GM18508 (cell line): ENCODE data around the gene PROM1.

Experiments
- ATAC-seq: cut with Tn5 transposase; IDR thresholded peaks from one replicate; pipeline ENCODE4 v1.9.1; 2021; ENCODE audit warnings: moderate number of reproducible peaks; ENCODE audit not compliant: insufficient read depth, unreplicated experiment

PROM1 gene, protein sequence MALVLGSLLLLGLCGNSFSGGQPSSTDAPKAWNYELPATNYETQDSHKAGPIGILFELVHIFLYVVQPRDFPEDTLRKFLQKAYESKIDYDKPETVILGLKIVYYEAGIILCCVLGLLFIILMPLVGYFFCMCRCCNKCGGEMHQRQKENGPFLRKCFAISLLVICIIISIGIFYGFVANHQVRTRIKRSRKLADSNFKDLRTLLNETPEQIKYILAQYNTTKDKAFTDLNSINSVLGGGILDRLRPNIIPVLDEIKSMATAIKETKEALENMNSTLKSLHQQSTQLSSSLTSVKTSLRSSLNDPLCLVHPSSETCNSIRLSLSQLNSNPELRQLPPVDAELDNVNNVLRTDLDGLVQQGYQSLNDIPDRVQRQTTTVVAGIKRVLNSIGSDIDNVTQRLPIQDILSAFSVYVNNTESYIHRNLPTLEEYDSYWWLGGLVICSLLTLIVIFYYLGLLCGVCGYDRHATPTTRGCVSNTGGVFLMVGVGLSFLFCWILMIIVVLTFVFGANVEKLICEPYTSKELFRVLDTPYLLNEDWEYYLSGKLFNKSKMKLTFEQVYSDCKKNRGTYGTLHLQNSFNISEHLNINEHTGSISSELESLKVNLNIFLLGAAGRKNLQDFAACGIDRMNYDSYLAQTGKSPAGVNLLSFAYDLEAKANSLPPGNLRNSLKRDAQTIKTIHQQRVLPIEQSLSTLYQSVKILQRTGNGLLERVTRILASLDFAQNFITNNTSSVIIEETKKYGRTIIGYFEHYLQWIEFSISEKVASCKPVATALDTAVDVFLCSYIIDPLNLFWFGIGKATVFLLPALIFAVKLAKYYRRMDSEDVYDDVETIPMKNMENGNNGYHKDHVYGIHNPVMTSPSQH

DNA sequence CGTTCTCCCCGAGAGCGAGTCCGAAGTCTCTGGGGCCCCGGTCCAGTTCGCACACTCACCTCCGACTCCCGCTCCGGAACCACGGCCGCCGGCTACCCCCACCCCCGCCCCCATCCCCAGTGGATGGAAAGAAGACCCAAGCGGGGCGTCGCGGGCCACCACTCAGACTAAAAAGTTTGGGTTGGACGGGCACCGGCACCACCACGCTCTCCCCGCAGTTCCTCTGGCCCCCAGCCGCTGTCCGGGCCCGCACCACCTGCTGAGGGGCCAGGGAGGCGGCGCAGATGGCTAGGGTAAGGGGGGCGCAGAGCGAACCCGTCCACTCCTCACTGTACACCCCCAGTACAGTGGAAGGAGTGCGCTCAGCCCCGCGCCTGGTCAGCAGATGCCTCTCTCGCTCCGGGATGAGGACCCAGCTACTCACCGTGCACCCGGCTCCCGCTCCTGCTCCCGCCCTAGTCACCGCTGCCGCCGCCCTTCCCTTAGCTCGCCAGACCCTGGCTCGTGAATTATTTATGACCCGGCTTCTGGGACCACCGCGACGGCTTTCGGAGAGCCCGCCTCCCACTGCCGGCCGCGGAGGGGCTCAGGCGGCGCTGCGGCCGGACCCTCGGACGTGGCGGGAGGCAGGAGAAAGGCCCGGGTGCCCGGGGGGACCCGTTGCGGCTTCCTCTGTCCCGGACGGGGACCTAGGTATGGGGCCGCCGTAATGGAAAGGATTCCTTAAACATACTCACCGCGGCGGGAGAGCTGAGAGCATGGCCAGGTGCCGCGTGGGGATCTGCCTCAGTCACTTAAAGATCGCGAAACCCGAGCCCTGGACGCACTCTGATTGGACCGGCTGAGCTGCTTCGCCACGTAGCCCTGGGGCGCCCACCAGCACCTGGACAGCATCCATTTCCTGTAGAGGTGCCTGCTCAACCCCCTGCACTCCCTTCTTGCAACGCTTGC is at the start of gene PROM1:
Gene PROM1, minus strand, starts transcription at position 783 of the 951 bp plus-strand sequence. CDS start 8,117 bp downstream, outside the sequence.
- ATAC-seq: no peak

DNA sequence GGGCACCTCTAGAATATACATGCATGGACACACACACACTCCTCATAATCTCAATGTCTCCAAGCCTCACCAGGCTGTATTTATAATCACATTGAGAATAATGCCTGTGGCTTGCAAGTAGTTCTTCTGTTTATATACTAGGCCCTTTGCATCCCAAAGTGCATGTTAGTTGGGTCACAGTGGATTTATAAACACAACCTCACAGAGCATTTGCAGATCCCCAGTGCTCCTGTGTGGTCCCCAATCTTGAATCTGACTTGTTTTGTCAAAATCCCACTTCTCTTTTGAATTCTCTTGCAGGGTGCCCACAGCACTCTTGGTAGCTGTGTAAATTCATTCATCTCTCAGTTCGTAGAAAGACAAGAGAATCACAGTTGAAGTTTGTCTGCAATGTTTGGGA is 49.6 kb upstream of the PROM1 start:
- ATAC-seq: no peak

DNA sequence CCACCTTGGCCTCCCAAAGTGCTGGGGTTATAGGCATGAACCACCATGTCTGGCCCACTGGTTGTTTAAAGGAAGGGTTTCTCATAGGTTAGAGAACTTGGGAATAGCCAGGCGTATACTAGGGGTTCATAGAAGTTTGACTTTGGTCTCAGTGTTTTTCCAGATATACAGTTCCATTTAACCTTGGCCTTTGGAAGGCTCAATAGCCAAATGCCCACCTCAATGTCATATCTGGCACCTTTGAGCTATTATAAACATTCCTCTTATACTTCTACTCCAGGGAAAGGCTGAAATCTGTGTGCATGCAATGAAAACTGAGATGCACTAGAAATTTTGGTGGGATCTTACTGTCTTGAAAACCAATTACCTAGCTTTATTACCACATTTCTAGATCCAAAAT is 47.5 kb upstream of the PROM1 start:
- ATAC-seq: no peak

DNA sequence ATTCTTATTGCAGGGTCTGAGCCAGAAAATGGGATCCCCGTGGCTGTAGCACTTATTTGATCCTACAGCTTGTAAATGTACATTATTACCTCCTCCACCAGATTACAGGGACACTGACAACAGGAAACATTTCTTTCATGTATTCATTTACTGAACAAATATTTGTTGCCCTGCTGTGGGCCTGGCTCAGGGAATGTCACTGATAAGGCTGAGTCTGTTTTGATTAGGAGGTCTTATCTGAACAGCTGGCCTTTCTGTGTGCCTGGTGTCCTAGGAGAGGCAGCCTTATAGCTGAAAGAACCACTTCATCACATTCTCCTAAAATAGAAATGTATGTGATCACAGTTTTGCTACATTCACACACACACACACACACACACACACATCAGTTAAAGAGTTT is 45.5 kb upstream of the PROM1 start:
- ATAC-seq: no peak

DNA sequence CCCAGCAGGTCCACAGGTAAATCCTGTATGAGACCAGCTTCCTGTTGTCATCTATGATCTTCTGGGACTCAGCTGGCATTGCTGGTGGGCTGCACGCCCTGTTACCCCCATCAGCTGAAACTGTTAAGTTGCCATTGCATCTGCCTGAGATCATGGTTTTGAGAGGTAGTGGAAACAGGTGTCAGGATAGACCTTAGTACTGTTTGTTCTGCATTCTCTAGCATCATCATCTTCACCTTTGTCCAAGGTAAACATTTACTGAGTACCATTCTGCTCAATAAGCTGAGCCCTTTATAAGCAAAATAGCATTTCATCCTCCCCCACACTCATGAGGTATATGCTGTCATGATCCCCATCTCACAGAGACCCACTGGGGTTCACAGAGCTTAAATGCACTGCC is 42.9 kb upstream of the PROM1 start:
- ATAC-seq: no peak

- no peak for ATAC-seq
Observed at GRCh38 chr4:16125571-16126445, 42.0 kb upstream of the PROM1 start.

GRCh38 chr4:16124232-16124631 is 40.4 kb upstream of the PROM1 start:
- ATAC-seq: no peak

- ATAC-seq: no peak
Observed at GRCh38 chr4:16123356-16124084, 39.7 kb upstream of the PROM1 start.

DNA sequence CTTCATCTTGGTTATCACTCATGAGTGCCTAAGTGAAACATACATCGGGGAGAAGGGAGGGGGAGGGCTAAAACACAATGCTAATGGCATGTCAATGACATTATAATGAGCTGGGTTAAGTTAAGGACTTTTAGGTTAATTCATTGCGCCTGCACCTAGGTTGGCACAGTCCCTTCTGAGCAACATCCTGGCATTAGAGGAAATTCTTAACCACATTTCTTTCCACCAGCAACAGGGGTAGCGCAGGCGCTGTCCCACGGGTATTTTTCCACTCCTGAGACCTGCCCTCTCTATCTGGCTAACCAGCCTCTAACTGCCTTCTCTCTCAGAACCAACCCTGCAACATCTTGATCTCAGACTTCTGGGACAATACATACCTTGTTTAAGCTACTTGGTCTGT is 39.0 kb upstream of the PROM1 start:
- ATAC-seq: no peak

- ATAC-seq: no peak
Observed at GRCh38 chr4:16122308-16122711, 38.5 kb upstream of the PROM1 start.

DNA sequence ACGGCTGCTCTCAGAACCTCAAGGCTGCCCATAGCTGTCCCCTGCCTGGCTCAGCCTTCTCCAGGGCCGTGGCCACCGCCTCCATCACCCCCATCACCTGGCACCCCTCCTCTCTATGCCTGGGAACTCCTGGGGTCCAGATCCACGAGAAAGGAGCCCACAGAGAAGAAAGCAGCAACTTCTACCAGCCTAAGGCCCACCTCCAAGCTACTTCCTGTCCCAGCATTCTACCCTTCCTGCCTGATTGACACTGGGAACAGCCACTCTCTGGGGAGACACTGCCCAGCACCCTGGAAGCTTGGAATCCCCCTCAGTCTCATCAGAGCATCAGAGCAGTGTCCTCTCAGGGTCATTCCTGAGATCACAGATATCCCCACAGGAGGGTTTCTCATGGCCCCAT is 36.9 kb upstream of the PROM1 start:
- peak; percentile 49 for ATAC-seq

GRCh38 chr4:16119981-16120380 is 36.2 kb upstream of the PROM1 start:
- no peak for ATAC-seq

DNA sequence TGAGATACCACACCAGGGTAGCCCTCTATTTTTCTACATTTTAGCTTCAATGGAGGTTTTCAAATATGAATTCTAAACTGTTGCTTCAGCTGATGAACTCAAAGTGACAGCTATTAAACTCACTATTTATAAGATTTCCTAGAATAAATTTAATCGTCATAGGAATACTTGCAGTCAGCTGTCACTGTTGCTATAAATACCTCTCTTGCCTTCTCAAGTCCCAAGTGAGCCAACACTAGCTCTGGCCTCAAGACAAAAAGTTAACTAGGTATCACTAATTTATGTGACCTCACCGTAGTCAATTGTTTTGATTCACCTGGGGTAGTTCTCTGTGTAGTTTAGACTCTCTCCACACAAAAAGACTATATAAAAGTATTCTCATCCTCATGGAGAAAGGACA is 34.3 kb upstream of the PROM1 start:
- ATAC-seq: no peak

DNA sequence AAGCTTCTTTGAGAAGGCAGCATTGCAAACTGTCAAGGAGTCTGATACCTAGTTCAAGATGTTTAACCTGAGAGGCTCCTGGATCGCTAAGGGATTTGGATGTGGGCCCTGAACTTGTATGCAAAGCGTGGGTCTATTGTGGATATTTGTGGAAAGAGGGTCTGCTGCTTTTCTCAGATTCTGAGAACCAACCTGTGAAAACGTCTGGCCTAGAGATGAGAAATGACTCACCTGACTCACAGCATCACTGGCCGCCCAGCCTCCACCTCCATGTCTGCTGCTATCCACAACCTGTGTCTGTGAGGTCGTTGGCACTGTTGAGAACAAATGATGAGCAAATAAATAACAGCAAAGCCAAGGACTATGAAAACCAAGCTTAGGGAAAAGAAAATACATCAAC is 33.3 kb upstream of the PROM1 start:
- no peak for ATAC-seq

DNA sequence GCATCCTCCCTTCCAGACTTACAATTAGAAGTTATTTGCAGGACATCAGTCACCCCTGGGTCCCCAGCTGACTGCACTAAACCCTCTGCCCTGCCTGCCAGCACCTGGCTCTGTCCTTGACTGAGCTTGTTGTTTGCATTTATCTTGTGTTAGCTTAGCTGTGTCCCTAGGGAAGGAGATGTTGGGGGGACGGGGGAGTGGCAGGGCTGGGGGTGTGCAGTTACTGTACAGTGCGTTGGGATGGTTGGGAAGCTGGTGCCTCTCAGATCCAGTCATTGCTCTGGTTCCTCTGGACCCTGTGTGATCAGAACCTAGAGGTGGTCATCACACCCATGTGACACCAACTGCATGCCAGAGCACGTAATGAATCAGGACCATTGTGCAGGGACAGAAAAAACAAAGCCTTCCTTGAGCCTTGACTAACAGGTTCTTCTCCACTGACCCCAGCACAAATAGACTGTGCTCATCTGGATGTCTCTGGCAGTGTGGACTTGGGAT is 32.7 kb upstream of the PROM1 start:
- ATAC-seq: no peak

GRCh38 chr4:16116019-16116418 is 32.2 kb upstream of the PROM1 start:
- no peak for ATAC-seq

DNA sequence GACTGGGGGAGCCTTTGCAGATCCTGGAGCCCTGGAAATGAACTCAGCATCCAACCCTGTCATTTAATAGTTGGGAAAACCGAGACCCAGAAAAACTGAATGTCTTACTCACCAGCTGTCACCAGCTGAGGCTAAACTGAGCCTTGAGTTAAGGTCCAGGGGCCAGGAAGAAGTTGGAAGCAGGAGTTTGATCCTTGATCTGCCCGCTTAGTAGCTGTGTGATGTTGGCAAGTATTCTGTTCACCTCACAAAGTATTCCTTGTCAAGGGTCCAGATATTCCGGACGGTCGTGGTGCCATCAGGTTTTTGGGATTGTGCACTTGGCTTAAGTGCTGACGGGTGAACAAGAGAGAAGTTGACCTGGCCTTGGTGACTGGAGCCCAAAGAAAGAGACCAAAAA is 30.7 kb upstream of the PROM1 start:
- no peak for ATAC-seq

DNA sequence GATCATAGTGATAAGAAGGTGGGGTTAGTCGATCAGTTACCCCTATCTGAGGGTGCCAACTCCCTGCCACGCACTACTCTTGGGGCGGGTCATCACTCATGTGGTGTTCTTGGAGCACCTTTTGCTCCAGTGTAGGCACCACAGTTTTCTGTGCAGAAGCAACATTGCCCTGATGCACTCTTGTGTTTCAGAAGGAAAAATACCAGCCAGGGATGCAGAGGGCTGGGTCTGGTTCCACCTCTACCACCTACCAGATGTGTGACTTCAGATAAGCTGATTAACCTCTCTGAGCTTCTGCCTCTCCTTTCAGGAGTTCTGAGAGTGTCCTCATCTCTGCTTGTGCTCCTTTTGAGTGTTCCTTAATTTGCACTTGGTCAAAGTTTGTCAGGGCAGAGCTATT is 29.9 kb upstream of the PROM1 start:
- ATAC-seq: no peak

GRCh38 chr4:16111533-16111932 is 27.7 kb upstream of the PROM1 start:
- ATAC-seq: no peak
